ENCODE data around the gene CYB561D2.

The CYB561D2 gene

DNA sequence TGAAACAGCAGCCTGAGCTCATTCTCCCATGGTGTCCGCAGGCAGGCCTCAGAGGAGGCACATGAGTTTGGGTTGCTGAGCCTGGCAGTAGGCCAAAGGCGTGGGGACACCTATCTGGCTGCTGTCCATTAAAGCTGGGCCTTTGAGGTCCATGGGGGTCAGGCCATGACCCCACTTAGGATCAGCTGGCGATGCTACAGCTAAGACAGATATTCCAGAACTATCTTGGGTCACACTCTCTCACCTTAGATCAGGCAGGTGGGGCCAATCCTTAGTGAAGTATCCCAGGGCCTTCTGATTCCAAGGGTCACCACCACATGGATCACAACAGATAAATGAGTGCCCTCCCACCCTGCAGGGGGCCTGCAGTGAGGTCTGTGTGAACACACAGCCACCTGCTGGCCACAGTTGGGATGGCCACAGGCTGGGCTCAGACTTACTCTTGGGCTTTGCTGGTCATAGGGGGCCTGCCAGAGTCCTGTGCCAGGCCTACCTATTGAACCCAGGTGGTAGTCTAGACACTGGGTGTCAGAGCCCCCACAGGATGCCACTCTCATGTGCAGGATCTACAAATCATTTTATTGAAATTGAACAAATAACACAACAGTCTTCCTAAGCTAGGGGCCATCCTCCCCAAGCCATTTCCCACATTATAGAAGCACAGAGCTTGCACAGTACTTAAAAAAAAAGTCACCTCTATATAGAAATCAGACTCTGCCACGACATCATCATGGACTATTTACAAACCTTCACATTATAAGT lies 26.1 kb upstream of the CYB561D2 start:
- peak; percentile 86 for DNase-seq

DNA sequence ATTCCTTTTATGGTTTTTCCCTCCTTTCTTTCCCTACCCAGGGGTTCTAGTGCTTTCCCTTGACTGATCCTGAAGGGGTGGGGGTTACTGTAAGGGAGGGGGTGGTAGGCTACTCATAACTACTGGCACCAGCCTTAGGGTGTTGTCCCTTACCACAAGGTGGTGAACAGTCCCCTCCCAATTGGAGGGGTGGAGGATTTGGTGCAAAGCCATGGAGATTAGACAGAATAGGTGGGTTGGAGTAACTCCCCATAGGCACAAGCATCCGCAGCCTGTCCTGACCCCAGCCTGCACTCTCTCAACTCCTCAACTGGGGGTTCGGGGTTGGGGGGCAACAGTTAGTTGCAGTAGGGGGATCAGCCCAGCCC lies 25.6 kb upstream of the CYB561D2 start:
- no peak for DNase-seq

DNA sequence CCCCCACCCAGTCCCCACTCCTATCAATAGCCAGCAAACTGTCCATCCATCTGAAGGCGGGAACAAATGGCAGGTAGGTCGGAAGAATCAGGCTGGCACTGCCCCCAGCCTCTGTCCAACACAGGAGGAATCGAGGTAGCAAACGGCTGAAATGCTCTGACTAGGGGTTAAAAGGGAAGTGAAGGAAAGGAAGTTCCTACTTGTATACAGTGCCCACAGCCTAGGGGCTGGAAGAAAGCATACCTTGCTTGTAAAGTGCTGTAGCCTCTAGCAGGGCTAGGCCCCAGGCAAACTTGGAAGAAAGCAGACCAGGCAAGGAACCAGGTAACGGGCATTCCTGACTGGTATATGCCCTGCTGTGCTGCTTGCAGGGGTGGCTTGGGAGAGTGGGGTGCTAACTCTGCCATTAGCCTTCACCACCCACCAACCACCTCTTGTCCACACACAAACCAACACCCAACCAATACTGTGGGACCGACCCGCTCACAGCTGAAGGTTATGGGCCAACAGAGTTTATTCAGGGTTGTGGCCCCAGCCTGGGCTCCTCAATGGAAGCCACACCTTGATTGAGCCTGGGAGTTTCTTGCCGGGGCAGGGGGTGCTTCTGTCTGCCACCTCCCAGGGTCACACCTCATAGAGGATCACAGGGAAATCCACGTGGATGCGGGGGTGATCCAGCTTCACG lies 25.0 kb upstream of the CYB561D2 start:
- DNase-seq: no peak

DNA sequence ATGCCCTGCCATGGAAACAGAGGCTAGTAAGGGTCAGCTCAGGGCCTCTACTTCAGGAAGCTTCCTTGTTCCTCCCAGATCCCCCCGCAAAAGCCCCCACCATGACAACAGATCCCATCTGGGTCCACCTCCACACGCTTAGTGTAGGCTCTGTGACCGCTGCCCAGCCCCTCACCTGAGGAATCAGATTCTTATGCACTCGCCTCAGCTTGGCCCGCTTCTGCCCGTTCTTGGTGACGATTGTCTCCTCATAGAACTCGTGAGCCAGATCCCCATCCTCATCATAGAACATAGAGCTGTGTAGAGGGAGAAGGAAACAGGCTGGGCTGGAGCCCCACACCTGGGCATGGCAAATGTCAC lies 24.5 kb upstream of the CYB561D2 start:
- no peak for DNase-seq

DNA sequence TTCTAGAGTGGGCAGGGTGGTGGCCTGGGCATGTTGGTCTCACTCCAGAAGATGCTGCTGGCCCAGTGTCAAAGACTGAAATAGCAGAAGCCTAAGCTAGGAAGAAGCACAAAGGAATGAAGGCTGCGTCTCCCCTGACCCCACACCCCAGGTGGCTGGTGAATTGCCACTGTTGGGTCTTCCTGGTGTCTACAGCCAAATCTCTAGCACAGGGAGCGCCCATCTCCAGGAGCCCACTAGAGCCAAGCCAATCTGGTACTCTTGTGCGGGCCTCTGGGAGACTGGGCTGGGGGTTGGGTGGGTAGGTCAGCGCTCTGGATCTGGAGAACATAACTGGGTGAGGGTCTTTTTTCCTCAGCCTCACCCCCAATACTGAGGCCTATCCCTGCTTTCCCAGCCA lies 23.5 kb upstream of the CYB561D2 start:
- no peak for DNase-seq

DNA sequence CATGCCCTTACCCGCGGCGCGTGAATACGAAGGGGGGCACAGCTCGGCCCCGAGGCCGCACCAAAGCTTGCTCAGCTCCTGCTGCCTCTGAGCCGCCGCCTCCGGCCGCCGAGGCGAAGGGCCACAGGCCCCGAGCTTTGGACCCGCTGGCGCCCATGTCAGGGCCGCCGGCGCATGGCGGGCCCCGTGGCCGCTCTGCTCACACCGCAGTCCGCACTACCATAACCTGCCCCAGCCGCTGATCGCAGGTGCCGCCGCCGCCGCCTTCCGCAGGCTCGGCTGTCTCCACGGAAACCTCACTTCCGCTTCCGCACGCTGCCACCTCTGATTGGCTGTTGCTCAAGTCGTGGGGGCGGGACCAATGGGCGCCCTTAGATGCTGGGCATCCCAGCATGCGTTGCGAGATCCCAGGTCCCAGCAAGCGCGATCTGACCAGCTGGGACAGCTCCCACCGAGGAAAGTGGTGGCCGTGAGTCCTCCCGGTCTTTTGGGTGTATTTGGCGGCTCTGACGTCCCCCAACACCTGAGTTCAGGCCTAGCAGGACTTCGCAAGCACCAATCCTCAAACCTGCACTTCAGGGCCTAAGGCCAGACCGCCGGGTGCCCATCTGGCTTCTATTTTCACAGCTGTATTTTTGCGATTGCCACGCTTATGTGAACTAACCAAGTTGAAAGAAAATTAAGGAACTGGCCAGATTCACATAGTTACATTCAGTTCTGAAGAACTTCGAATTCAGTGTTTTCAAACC lies 22.5 kb upstream of the CYB561D2 start, which contains the start of gene TUSC2:
Gene TUSC2, minus strand, starts transcription at position 281 of the 749 bp plus-strand sequence. Its CDS starts 124 bp downstream, at position 157.
- peak; percentile 98 for DNase-seq

DNA sequence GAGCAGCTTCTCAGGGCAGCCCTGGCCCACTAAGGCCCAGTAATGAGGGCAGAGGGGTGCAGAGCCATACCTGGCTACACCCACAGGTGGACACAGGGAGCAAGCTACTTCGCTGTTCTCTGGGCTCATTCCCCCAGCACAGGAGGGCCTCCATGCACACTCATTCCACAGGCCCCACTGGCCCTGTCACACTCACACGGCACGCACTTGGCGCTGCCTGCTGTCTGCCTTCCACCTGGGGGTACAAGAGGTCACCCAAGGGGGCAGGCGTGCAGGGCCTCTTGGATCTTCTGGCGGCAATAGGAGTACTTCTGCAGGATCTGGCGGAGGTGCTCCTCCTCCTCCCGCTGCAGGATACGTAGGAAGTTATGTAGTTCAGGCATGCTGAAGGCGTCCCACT lies 20.3 kb upstream of the CYB561D2 start:
- no peak for DNase-seq

DNA sequence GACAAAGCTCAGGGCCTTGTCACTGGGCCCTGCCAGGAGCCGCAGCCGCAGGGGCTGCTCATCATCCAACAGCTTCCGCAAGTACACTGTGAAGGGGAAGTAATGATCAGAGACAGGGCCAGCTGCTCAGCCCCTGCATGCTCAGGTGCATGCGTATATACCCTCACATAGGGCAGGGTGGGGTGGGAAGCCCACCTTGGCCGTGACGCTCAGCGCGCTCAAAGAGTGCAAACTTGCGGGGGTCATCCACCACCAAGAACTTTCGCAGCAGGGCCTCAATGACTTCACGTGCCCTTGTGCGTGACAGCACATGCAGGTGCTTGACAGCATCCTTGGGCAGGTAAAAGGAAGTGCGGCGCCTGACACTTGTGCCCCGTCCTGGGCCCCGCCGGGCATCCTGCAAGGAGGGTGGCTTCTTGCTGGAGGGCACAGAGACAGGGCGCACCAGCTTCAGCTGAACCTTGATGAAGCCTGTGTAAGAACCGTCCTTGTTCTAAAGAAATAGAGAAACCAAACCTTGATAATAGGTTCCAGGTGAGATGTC lies 19.2 kb upstream of the CYB561D2 start:
- no peak for DNase-seq

DNA sequence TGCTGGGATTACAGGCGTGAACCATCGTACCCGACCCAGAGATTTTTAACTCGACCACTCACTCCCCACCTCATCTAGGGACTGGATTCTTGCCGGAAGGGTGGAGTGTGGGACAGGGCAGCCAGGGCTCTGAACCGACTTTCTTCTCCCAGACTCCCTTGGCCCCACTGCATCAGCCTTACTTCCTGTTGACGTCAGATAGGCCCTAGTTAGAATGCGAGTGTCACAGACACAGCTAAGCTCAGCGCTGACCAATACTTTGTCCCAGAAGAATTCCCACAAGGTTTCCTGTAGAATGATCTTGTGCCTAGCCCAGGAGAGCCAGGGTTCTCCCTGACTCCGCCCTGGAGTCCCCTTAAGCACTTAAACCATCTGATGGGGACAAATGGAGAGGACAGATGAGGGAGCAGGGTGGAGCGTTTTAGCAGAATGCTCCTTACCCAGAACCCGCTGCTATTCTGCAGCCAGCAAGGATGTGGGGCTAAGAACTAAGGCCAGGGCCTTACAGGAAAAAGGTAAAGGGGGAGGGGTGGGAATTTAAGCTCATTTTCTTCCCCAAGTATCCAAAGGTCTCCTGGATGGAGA lies 16.8 kb upstream of the CYB561D2 start:
- no peak for DNase-seq

DNA sequence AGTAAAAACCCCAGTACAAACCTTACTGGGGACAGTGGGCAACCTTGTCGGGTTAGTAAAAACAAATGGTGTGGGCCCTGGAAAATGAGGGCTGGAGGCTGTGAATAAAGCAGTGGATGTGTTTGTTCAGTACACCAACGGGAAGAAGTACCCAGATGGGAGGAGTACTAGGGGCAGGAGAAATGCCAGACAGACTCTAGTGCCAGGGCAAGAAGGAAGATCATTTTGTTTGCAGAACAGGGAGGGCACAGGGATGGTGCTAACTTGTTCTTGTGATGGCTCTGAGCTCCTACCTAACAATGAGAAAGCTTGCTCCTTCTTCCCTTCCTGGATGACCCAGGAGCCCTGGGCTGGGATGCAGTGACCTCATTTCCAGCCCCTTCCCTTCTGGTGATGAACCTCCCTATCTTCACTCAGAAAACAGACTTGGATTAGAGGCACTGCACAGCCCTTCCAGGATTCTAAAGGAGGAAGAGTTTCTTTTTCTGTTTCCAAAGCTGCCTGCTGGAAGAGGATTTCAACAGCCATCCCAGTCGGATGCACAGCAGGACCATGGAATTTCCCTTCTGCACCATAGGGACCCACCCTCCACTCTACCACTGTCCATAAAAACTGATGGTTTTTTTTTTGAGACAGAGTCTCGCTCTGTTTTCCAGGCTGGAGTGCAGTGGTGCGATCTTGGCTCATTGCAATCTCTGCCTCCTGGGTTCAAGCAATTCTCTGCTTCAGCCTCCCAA lies 16.2 kb upstream of the CYB561D2 start:
- DNase-seq: no peak

DNA sequence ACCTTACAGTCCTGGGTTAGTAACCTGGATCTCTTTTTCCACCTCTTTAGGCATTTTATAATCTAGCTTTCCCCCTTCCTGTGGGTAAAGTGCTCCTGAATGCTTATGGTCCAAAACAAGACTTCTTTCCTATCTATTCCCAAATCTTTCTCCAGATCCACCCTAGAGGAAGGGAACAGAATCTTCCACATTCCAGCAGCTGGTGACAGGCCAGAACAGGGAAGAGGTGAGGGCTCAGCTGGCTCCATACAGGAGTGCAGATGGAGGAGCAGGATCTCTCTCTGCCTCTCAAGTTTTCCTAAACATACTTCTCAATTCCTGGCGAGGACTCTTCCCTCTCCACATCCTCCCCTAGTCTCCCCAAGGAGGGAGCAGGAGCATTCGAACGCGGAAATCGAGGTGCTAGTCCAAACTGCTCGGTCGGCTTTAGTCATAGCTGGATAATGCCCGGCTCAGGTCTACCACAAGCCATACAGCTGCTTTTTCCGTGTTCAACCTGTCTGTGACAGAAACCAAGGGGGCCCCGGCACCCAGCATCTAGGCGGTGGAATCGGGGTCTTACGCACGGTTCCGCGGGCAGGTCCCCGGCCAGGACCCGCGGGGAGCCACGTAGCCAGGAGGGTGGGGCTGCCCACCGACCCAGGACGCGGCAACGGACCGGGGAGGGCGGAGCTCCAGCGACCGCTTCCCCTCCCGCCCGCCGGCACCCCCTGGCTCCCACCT lies 14.0 kb upstream of the CYB561D2 start:
- no peak for DNase-seq

DNA sequence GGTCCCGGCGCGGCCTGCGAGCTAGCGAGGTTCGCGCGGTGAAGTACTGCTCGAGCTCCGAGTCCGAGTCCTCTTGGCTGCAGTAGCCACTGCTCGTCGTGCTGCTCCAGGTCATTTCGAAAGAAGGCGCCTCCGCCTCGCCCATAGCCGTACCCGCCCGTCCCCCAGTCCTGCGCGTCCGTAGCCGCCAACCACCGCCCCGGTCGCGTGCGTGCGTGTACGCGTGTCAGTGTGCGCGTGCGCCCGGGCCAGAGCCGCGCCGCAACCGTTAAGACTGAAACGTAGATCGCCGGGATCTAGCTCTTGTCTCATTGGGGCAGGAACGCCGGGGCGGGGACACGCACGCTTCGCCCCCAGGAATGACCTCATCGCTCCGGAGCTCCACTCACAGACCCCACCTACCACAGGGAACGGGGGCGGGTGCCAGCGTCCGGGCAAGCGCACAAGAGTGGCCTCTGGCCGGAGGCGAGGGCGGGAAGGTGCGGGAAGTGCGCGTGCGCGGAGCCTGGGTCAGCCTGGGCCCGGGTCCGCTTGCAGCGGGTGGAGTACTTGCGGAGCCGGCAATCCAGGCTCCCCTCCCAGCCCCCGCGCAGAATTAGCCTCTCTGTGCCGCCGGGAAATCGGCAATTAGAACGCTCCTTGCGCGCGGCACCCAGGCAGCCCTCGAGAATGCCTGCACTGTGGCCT lies 13.3 kb upstream of the CYB561D2 start:
- DNase-seq: peak; percentile 98

DNA sequence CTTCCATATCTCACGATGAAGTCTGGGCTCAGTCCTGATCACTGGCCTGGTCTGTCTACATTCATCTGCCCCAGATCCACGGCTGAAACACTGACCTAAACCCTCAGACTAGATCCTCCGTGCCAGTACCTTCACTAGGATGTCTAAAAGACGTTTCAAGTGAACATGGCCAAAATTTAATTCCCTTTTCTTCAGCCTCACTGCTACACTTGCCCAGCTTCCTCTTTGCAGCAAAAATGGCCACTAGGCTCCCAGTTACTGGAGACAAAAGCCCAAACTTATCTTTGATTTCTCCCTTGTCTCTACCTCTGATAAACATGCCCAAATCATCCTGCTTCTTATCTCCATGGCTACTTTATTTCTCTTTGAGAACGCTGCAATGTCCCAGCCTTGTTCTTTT lies 11.7 kb upstream of the CYB561D2 start:
- DNase-seq: no peak

DNA sequence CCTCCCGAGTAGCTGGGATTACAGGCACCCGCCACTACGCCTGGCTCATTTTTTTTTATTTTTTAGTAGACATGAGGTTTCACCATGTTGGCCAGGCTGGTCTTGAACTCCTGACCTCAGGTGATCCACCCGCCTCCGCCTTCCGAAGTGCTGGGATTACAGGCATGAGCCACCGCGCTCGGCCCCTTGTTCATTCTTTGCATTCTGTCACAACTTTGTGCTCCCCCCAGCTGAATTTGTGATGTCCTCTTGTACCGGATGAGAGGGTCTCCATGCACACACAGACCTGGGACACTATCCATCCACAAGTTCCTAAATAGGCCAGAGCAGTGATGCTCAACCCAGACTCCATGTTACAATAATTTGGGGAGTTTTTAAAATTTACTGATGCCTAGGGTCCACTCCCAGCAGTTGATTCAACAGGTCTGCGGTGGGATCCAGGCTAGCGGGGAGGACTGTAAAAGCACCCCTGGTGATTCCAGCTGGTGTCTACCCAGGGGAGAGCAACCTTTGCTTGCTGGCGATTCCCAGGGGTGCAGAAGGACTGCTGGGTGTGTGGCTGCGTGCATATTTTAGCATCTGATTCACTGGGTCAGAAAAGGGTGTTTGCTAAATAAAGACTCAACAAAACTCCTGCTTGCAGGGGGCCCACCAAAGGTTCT lies 11.0 kb upstream of the CYB561D2 start:
- DNase-seq: no peak

DNA sequence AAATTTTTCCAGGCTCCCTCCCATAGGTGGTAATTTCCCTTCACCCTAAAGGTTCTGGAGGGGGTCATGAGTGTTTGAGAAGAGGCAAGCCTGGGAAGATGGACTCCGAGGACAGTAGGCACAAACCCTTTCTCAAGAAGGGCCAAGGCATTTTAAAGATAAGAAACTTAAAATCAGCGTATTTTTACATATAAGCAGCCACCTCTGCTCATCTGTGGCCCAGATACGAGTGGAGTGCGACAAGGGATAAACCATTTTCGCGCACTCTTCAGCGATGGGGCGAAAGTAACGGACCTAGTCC lies 10.6 kb upstream of the CYB561D2 start:
- no peak for DNase-seq

DNA sequence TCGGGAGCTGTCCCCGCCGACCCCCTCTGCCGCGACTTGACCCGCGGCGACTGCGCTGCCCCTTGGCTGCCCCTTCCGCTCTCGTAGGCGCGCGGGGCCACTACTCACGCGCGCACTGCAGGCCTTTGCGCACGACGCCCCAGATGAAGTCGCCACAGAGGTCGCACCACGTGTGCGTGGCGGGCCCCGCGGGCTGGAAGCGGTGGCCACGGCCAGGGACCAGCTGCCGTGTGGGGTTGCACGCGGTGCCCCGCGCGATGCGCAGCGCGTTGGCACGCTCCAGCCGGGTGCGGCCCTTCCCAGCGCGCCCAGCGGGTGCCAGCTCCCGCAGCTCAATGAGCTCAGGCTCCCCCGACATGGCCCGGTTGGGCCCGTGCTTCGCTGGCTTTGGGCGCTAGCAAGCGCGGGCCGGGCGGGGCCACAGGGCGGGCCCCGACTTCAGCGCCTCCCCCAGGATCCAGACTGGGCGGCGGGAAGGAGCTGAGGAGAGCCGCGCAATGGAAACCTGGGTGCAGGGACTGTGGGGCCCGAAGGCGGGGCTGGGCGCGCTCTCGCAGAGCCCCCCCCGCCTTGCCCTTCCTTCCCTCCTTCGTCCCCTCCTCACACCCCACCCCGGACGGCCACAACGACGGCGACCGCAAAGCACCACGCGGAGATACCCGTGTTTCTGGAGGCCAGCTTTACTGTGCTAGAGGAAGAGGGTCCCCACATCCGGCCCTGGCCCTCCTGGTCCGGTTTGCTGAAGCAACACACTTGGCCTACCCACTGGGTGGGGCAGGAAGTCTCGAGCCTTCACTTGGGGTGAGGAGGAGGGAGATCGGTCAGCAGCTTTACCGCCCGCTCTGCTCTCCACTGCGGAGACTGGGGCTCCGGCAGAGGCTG lies 10.0 kb upstream of the CYB561D2 start, which contains the start of gene RASSF1:
Gene RASSF1, minus strand, starts transcription at position 389 of the 882 bp plus-strand sequence. Its CDS starts 31 bp downstream, at position 358.
- peak; percentile 87 for DNase-seq

DNA sequence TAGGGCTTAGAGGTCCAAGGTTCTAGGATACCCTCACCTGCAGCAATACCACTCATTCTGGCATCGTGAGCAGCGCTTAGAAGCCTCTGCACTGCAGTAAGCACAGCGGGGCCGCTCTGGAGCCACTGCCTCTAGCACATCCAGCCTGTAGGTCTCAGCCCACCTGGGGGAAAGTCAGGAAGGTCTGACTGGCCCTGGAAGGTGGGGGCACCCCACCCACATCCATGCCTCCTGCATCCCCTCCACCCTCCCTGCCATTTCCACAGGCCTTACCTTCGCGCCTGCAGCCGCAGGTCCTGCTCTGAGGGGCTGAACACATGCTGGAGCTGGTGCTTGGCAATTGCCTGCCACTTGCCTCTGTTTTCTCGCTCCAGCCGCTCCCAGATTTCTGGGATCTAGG lies 9.1 kb upstream of the CYB561D2 start:
- no peak for DNase-seq

DNA sequence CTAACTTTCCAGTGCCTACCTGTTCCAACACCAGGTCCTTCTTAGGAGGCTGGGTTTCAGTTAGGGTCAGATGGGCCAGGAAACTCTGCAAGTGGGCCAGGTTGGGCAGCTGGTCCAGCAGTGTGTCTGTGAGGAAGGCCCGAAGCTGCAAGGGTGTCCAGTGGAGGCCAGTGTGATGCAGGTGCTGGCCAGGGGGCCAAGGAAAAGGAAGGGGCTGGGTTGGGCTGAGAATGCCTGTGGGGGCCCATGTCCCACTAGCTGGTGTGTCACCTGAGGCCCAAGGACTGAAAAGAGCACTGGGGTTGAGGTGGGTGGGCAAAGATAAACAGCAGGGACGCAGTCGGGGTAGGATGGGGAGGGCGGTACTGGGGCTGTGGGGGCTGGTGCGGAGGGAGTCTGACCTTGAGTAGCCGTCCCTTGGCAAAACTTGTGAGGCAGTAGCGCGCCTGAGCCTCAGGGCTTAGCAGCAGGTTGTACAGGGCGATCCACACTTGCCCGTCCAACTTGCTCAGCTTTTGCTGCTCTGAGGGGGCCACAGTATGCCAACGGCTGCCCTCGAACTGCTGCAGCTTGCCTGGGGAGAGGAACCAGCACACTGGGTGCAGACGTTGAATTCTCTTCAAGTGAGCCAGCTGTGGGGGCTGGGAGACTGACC lies 8.5 kb upstream of the CYB561D2 start:
- DNase-seq: no peak

Measured in activated effector memory CD4-positive, alpha-beta T cell treated with anti-CD3 and anti-CD28 coated beads, Interleukin-2, amount 50 U/mL, for 16 hours (primary cell).